ENCODE measurements around the gene SHB.

The SHB gene

GRCh38 chr9:37925786-37926736 lies 143.0 kb downstream of the SHB start:
- H3K27ac ChIP-seq = no peak overlapping the region
- no peak for TF ChIP-seq ZFX (IDR thresholded peaks at IDR 0.05; ENCODE audit: borderline replicate concordance)
- TF ChIP-seq CTCF (IDR thresholded peaks at IDR 0.05) = no peak

GRCh38 chr9:37925006-37925405 lies 144.0 kb downstream of the SHB start:
- H3K27ac ChIP-seq = no peak overlapping the region
- no peak for TF ChIP-seq ZFX (IDR thresholded peaks at IDR 0.05; ENCODE audit: borderline replicate concordance)
- TF ChIP-seq CTCF (IDR thresholded peaks at IDR 0.05) = no peak

GRCh38 chr9:37924538-37924937 lies 144.5 kb downstream of the SHB start:
- no peak for TF ChIP-seq ZFX (IDR thresholded peaks at IDR 0.05; ENCODE audit: borderline replicate concordance)
- no peak for TF ChIP-seq CTCF (IDR thresholded peaks at IDR 0.05)

GRCh38 chr9:37923796-37924427 lies 145.1 kb downstream of the SHB start:
- TF ChIP-seq CTCF (IDR thresholded peaks at IDR 0.05) = no peak
- TF ChIP-seq ZFX (IDR thresholded peaks at IDR 0.05; ENCODE audit: borderline replicate concordance) = no peak
- H3K27ac ChIP-seq = no peak overlapping the region

More at GRCh38 chr9:37924538-37924937, 144.5 kb downstream of the SHB start:
- no peak overlapping the region for H3K27ac ChIP-seq

- no peak for TF ChIP-seq CTCF (IDR thresholded peaks at IDR 0.05)
- TF ChIP-seq ZFX (IDR thresholded peaks at IDR 0.05; ENCODE audit: borderline replicate concordance) = no peak
- no peak overlapping the region for H3K27ac ChIP-seq
Observed at GRCh38 chr9:37923118-37923795, 145.8 kb downstream of the SHB start.

GRCh38 chr9:37922363-37923117 lies 146.5 kb downstream of the SHB start:
- H3K27ac ChIP-seq = no peak overlapping the region
- no peak for TF ChIP-seq ZFX (IDR thresholded peaks at IDR 0.05; ENCODE audit: borderline replicate concordance)
- no peak for TF ChIP-seq CTCF (IDR thresholded peaks at IDR 0.05)

All from 22Rv1 (cell line).